Immature natural killer cell (primary cell): ENCODE results near the gene ELP5. TPM values are rescaled to one million over a fixed set of nuclear protein-coding genes. Genes with fewer than 3 reads are reported as not detected.
A peak's percentile ranks its signal among the peaks of the same experiment; 100 is the strongest.

Source experiments
- DNase-seq, 3 donors: peaks; one replicate each; pipeline ENCODE4 v3.0.0; 2022; ENCODE audit warnings: mixed read lengths in 1 of 3
- H3K27ac Mint-ChIP-seq, 6 donors: one replicate each; pipeline ENCODE4 v1.8.0; 2020; ENCODE audit warnings: mixed read lengths in 6 of 6, mild to moderate bottlenecking in 5 of 6, inconsistent platforms in 4 of 6, moderate library complexity in 3 of 6
- H3K27me3 Mint-ChIP-seq, 3 donors: one replicate each; pipeline ENCODE4 v1.8.0; 2020 to 2021; ENCODE audit warnings: low read depth in 3 of 3, mild to moderate bottlenecking in 3 of 3, mixed read lengths in 3 of 3, moderate library complexity in 3 of 3, inconsistent platforms in 1 of 3
- H3K36me3 Mint-ChIP-seq, 3 donors: one replicate each; pipeline ENCODE4 v1.8.0; 2020; ENCODE audit warnings: mixed read lengths in 3 of 3, inconsistent platforms in 2 of 3, mild to moderate bottlenecking in 2 of 3
- H3K4me1 Mint-ChIP-seq, 2 donors: one replicate each; pipeline ENCODE4 v1.8.0; 2020; ENCODE audit warnings: inconsistent platforms in 2 of 2, mild to moderate bottlenecking in 2 of 2, mixed read lengths in 2 of 2, moderate library complexity in 1 of 2
- H3K4me3 Mint-ChIP-seq, 5 donors: one replicate each; pipeline ENCODE4 v1.8.0; 2020; ENCODE audit warnings: mild to moderate bottlenecking in 5 of 5, mixed read lengths in 5 of 5, inconsistent platforms in 3 of 5, moderate library complexity in 3 of 5
- H3K9me3 Mint-ChIP-seq, 6 donors: one replicate each; pipeline ENCODE4 v1.8.0; 2020; ENCODE audit warnings: mild to moderate bottlenecking in 6 of 6, mixed read lengths in 6 of 6, inconsistent platforms in 4 of 6, moderate library complexity in 3 of 6
- polyA plus RNA-seq, 3 donors: library from polyadenylated mRNA; unstranded; fragments of 300-500 nt; fragmentation: Illumina TruSeq; gene quantifications; one replicate each; pipeline ENCODE4 v1.2.3, GENCODE V29; 2021

ELP5 gene
- polyA plus RNA-seq, 3 donors from 2014 or later: 65.0 to 108 (median 89.0) TPM

DNA sequence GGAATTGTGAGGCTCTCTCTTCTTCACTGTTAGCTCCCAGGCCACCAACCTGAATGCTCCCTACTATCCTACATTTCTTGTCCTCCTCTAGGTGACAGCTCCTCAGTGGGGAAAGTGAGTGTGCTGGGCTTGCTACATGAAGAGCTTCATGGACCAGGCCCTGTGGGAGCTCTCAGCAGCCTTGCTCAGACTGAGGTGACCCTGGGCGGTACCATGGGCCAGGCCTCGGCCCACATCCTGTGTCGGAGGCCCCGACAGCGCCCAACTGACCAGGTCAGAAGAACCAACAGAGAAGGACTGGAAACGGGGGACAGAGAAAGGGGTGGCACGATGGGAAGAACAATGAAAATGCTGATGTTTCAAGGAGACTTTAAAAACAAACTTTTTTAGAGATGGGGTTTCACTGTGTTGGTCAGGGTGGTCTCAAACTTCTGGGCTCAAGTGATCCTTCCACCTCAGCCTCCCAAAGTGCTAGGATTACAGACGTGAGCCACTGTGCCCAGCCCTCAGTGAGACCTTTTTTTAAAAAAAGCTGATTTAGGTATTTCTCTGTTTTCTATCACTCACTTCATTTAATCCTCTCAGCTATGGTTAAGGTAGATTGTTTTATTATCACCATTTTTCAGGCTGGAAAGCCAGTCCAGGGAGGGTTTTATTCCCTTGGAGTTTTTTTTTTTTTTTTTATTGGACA, 4.9 kb downstream of the ELP5 start:
- H3K36me3 Mint-ChIP-seq: peaks cover 9 to 27% (median 13%) of the 10 kb centered on the region in 3 donors
- DNase-seq: no peak
- no peak overlapping the region for H3K4me3 Mint-ChIP-seq
- peaks cover 21 to 29% of the 10 kb centered on the region in 2 donors for H3K4me1 Mint-ChIP-seq
- H3K9me3 Mint-ChIP-seq: no peaks in the 10 kb centered on the region
- peak overlapping the region in 2 of 6 donors; percentile 72 to 83 for H3K27ac Mint-ChIP-seq
- H3K27me3 Mint-ChIP-seq: peaks cover 9 to 14% (median 11%) of the 10 kb centered on the region in 3 donors

DNA sequence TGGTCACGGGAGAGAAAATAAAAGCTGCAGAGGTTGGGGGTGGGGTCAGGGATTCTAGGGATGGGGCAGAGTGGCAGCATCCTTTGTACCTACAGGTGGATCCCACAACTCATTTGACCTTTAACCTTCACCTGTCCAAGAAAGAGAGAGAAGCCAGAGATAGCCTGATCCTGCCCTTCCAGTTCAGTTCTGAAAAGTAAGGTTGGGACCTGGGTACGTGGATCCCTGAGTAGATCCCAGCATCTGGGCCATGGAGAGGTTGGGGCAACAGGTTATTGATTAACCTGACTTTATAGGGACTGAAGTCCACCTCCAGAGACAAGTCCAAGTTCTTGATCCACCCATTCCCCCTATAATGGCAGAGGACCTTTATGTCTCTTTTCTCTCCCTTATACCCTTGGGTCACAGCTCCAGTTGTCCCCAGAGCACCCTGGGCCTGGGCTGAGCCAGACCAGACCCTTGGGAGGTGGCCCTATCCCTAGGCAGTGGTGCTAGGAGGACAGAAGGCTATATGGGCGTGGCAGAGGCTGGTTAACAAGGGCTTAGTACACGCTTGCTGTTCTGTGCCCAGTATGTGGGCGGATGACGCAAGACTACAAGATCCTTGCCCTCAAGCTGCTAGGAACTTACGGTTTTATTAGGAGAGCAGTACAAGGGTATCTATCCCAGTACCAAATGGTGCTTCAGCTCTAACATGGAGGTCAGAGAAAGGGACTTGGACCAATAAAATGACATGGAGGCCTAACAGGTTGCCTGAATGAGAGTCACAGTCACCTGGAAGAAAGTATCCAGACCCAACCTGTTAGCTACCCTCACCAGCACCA, 6.9 kb downstream of the ELP5 start:
- Mint-ChIP-seq H3K9me3 (no peaks in the 10 kb centered on the region), H3K36me3 (peaks cover 5 to 22% (median 13%) of the 10 kb centered on the region in 3 donors), H3K27me3 (peaks cover 6 to 14% (median 11%) of the 10 kb centered on the region in 3 donors), H3K4me1 (peaks cover 17 to 30% of the 10 kb centered on the region in 2 donors), H3K4me3 (peak overlapping the region in 2 of 5 donors; percentile 7 to 15), H3K27ac (peak overlapping the region in 1 of 6 donors; percentile 69)
- no peak for DNase-seq

DNA sequence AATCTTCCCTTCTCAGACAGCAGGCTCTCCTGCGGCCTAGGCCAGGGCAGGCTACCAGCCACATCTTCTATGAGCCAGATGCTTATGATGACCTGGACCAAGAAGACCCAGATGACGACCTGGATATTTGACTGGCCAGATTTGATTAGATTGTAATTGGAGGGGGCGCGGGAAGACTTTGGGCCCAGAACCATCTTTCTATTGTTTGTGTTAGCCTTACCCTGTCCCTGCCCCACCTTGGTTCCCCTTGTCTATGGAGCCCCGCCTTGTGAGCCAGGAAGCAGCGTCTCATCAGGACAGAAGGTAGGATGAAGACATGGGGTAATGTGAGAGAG, 7.5 kb downstream of the ELP5 start:
- Mint-ChIP-seq H3K27ac (no peak overlapping the region), H3K36me3 (peaks cover 4 to 22% (median 13%) of the 10 kb centered on the region in 3 donors), H3K27me3 (peaks cover 6 to 19% (median 13%) of the 10 kb centered on the region in 3 donors), H3K9me3 (no peaks in the 10 kb centered on the region), H3K4me3 (peak overlapping the region in 4 of 5 donors; percentile 7 to 42 (median 14)), H3K4me1 (peaks cover 17 to 29% of the 10 kb centered on the region in 2 donors)
- no peak for DNase-seq

DNA sequence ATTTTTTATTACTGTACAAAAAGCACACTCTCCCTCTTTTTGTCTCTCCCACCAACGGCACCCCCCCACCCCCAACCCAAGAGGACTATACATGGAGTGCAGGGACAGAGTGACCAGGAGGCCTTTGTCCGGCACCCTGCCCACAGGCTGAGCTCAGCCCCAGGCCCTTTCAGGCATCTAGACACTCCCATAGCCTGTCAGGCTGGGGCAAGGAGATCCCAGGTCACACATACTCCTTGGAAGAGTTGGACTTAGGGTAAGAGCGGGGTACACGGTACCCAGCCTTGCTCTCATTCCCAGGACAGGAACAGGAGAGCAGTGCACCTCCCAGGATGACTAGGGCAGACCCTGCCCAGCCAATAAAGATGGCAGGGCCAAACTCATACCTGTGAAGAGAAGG, 8.1 kb downstream of the ELP5 start:
- Mint-ChIP-seq H3K36me3 (peaks cover 0 to 17% (median 8%) of the 10 kb centered on the region in 3 donors), H3K4me3 (peak overlapping the region; percentile 50 to 71 (median 63))

DNA sequence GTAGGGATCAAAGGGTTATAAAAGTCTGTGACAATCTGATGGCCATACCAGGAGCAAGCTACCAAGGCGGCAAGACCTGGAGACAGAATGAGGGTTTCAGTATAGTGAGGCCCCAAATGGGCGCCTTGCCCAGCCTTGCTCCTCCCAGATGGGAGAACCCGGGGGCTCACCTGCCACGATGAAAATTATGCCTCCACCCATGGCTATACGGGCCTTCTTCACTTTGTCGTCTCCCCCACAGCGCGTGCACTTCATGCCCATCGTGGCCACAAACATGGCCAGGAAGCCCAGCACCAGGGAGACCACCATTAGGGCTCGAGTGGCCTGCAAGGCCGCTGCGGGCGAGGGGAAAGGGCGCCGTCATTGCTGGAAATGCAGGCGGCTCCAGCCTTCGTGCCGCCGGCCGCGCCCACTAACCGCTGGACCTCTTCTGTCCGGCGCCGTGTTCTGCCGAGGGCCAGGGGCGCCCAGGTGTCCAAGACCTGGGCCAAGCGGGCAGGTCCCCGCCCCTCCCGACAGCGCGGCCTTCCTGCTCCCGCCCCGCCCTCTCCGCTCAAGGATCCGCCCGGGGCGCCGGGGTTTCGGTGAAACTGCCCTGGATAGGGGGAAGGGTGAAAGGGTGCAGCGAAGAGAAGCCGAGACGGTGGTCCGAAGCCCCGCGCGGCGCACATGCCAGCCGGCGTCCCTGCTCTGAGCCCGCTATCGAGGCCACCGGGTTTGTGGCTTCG, 8.8 kb downstream of the ELP5 start:
- Mint-ChIP-seq H3K4me3 (peak overlapping the region; percentile 66 to 80 (median 72)), H3K4me1 (peaks cover 17 to 27% of the 10 kb centered on the region in 2 donors), H3K27ac (no peak overlapping the region), H3K27me3 (peaks cover 7 to 26% (median 15%) of the 10 kb centered on the region in 3 donors), H3K9me3 (no peaks in the 10 kb centered on the region), H3K36me3 (peaks cover 0 to 17% (median 8%) of the 10 kb centered on the region in 3 donors)
- DNase-seq: peak in 2 of 3 donors; percentile 26

More for the DNA sequence above, 8.1 kb downstream of the ELP5 start:
- H3K27ac Mint-ChIP-seq: peak overlapping the region in 1 of 6 donors; percentile 50
- H3K9me3 Mint-ChIP-seq: no peaks in the 10 kb centered on the region
- H3K27me3 Mint-ChIP-seq: peaks cover 6 to 24% (median 15%) of the 10 kb centered on the region in 3 donors
- peaks cover 17 to 27% of the 10 kb centered on the region in 2 donors for H3K4me1 Mint-ChIP-seq
- DNase-seq: no peak

DNA sequence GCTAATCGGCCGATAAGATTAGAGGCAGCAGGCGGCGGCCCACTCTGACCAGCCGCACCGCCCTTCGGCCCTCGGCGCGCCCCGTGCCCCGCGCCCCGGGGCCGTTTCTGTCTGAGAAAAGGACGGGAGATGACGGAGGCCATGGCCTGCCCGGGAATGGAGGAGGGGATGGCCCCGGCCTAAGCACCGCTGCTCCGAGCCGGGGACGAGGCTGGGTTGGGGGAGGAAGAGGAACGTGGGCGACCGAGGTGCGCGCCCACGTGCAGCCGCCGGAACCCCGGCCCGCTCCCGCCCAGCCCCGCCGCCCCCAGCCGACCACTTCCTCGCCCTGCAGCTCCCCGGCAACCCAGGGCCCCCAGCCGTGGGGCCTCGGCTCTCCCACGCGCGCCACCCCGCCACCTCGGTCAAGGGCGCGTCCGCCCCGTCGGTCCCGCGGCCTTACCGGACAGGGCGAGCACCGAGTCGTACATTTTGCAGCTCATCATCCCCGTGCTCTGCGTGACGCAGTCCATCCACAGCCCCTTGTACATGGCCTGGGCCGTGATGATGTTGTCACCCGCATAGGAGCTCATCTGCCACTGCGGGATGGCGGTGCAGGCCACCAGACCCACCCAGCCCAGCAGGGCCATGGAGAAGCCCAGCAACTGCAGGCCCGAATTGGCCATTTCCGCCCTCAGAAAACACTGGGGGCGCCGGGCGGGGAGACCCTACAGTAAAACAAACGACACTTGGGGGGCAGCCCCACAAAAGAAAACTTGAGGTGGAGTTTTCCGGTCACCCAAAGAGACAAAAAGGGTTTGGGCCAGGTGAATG, 9.6 kb downstream of the ELP5 start:
- Mint-ChIP-seq H3K27ac (peak overlapping the region in 1 of 6 donors; percentile 53), H3K4me3 (peak overlapping the region; percentile 72 to 80 (median 73)), H3K4me1 (peaks cover 17 to 27% of the 10 kb centered on the region in 2 donors), H3K36me3 (peaks cover 0 to 12% (median 4%) of the 10 kb centered on the region in 3 donors), H3K27me3 (peaks cover 5 to 30% (median 16%) of the 10 kb centered on the region in 3 donors), H3K9me3 (no peaks in the 10 kb centered on the region)
- peak; percentile 33 to 35 (median 33) for DNase-seq

DNA sequence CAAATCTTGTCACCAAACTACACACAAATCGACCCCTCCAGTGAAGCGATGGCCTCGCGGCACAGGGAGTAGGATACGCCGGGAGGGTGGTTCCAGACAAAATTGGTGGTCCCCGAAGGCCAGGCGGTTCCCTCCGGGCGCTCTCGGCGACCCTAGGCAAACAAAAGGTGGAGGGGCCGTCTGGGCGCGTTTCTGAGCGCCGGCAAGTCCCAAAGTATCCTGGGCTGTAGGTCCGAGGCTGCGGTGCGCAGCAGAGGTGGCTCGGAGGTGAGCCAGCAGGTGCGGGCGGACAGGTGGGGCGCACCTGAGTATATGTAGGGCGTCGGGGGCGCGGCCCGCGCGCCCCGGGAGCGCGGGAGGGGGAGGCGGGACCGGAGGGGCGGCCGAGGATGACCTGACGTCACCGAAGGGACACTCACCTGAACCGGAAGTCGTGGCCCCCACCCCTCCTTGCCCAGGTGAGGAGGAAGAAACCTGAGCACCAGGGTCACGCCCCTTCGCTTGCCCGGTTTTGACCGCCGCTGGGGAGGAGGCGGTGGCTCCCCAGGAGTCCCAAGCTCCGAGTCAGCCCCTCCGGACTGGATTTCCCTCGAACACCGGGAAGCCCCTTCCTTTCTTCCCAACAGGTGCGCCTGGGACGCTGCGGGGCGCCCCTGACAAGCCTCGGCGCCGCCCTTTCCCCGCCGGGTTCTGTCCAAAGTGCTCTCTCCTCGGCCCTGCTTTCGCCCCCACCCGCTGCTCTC, 10.3 kb downstream of the ELP5 start, which contains the start of gene CLDN7:
Gene CLDN7, minus strand, starts transcription at position 287 of the 743 bp plus-strand sequence. CDS start 435 bp downstream, outside the sequence.
- no peak for DNase-seq
- no peaks in the 10 kb centered on the region for H3K9me3 Mint-ChIP-seq
- peaks cover 17 to 25% of the 10 kb centered on the region in 2 donors for H3K4me1 Mint-ChIP-seq
- peak within 1 kb of the TSS in 5 of 6 donors; percentile 23 to 67 (median 36) for H3K27ac Mint-ChIP-seq
- peaks cover 5 to 33% (median 18%) of the 10 kb centered on the region in 3 donors for H3K27me3 Mint-ChIP-seq
- peak within 1 kb of the TSS; percentile 72 to 80 (median 73) for H3K4me3 Mint-ChIP-seq
- peaks cover 0 to 8% (median 0%) of the 10 kb centered on the region in 3 donors for H3K36me3 Mint-ChIP-seq

DNA sequence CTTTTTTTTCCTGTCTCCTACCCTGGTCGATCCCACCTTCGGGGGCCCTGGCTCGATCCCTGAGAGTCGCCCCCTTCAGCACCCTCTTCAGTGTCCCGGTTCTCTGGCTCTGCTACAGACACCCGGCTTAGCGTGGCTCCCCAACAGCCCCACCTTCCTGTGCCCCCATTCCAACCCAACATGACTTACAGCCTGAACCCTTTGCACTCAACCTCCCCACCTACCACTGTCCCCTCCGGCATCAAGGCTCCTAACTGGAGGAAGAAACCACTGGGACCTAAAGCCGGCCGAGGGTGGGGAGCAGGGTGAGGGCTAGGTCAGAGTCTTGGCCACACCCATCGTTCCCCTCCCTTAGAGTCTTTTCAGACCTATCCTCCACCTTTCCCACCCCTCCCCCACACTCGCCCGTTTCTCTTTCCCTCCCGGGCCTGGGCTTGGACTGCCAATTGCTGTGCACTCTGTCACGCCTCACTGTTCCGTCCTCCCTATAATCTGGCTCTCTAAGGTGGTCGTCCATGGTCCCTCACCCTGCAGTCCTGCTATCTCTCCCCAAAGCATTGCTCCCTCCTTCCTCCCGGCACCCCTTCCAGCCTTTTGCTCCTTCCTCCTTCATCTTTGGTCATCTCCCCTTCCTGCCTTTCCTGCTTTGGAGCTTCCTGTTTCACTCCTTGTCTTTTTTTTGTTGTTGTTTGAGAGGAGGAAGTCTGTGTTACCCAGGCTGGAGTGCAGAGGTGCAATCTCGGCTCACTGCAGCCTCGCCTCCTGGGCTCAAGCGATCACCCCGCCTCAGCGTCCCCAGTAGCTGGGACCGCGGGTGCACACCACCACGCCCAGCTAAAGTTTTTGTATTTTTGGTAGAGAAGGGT, 11.2 kb downstream of the ELP5 start:
- H3K4me3 Mint-ChIP-seq: peak overlapping the region; percentile 34 to 78 (median 64)
- peaks cover 17 to 25% of the 10 kb centered on the region in 2 donors for H3K4me1 Mint-ChIP-seq
- peak overlapping the region in 5 of 6 donors; percentile 23 to 67 (median 55) for H3K27ac Mint-ChIP-seq
- H3K27me3 Mint-ChIP-seq: peaks cover 5 to 35% (median 18%) of the 10 kb centered on the region in 3 donors
- no peaks in the 10 kb centered on the region for H3K9me3 Mint-ChIP-seq
- H3K36me3 Mint-ChIP-seq: peaks cover 0 to 8% (median 0%) of the 10 kb centered on the region in 3 donors
- no peak for DNase-seq

DNA sequence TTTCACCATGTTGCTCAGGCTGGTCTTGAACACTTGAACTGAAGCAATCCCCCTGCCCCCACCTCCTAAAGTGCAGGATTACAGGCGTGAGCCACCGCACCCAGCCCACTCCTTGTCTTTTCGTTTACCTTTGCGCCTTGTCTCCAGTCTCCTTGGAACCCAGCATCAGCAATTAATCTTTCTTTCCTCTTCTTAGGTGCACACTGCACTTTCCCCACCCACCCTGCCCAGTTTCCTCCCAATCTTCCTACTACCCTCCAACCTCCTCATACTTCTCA, 11.7 kb downstream of the ELP5 start:
- Mint-ChIP-seq H3K27me3 (peaks cover 5 to 35% (median 18%) of the 10 kb centered on the region in 3 donors), H3K36me3 (peaks cover 0 to 4% (median 0%) of the 10 kb centered on the region in 3 donors), H3K4me3 (peak overlapping the region; percentile 3 to 66 (median 48))

DNA sequence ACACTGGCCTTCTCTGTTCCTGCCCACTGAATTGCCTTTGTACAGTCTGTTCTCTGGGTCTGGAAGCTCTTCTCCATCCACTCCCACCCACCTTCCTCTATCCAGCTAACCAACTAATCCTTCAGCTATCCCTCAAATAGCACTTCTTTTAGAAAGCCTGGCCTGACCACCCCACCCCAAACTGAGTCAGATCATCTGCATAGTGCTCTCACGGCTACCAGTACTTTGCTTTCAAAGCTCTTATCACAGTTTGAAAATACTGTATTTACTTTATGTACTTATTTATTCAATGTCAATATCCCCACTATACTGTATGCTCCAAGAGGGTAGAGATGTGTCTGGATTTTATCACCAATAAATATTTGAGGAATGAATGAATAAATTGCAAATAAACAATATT, 14.8 kb downstream of the ELP5 start:
- Mint-ChIP-seq H3K27me3 (peaks cover 5 to 35% (median 14%) of the 10 kb centered on the region in 3 donors), H3K27ac (no peak overlapping the region), H3K9me3 (no peaks in the 10 kb centered on the region), H3K4me3 (no peak overlapping the region), H3K36me3 (no peaks in the 10 kb centered on the region), H3K4me1 (peaks cover 16 to 17% of the 10 kb centered on the region in 2 donors)
- DNase-seq: no peak

More for the DNA sequence above, 11.7 kb downstream of the ELP5 start:
- DNase-seq: no peak
- H3K4me1 Mint-ChIP-seq: peaks cover 17 to 25% of the 10 kb centered on the region in 2 donors
- peak overlapping the region in 1 of 6 donors; percentile 11 for H3K27ac Mint-ChIP-seq
- H3K9me3 Mint-ChIP-seq: no peaks in the 10 kb centered on the region

DNA sequence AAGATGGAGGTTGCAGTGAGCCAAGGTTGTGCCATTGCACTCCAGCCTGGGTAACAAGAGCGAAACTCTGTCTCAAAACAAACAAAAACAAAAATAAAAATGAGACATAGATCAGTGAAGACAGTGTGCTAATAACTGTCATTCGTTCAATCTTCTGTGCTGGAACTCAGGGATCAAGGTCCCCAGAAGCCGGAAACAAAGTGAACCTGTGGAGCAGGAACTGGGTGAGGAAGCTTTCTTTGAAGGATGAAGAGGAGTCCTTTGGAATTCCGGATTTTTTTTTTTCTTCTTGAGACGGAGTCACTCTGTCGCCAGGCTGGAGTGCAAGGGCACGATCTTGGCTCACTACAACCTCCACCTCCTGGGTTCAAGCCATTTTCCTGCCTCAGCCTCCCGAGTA, 27.4 kb downstream of the ELP5 start:
- H3K4me3 Mint-ChIP-seq: no peak overlapping the region
- H3K4me1 Mint-ChIP-seq: peaks cover 21 to 29% of the 10 kb centered on the region in 2 donors
- H3K36me3 Mint-ChIP-seq: no peaks in the 10 kb centered on the region

More for the DNA sequence above, 27.4 kb downstream of the ELP5 start:
- Mint-ChIP-seq H3K9me3 (no peaks in the 10 kb centered on the region), H3K27me3 (peaks cover 3 to 20% (median 5%) of the 10 kb centered on the region in 3 donors), H3K27ac (no peak overlapping the region)
- DNase-seq: no peak
